HG03565 (cell line): ENCODE data around the gene LPA.
"Not testable (repeated sequence)": the region's sequence is repeated elsewhere in the genome, so short reads cannot be mapped to it uniquely, and the experiment has no call there.

Experiments used
- ATAC-seq: cut with Tn5 transposase; IDR thresholded peaks from one replicate; pipeline ENCODE4 v1.9.1; 2021; ENCODE audit warnings: mild to moderate bottlenecking, moderate library complexity; ENCODE audit not compliant: unreplicated experiment

Gene LPA

GRCh38 chr6:160664198-160664597, at the start of gene LPA:
Gene LPA (minus strand): TSS chr6:160664275. CDS start chr6:160664214, 61 bp downstream.
- ATAC-seq: not testable (repeated sequence)

GRCh38 chr6:160708993-160709392, 44.9 kb upstream of the LPA start:
- not testable (repeated sequence) for ATAC-seq

GRCh38 chr6:160704688-160705087, 40.6 kb upstream of the LPA start:
- not testable (repeated sequence) for ATAC-seq

GRCh38 chr6:160701918-160702680, 38.0 kb upstream of the LPA start, which contains the start of gene PLG:
Gene PLG (plus strand): TSS chr6:160702244. CDS start chr6:160702305, 61 bp downstream.
- ATAC-seq: not testable (repeated sequence)

GRCh38 chr6:160697826-160698225, 33.8 kb upstream of the LPA start:
- no peak for ATAC-seq

GRCh38 chr6:160696884-160697283, 32.8 kb upstream of the LPA start:
- not testable (repeated sequence) for ATAC-seq

- not testable (repeated sequence) for ATAC-seq
Observed at GRCh38 chr6:160695622-160696021, 31.5 kb upstream of the LPA start.

- ATAC-seq: not testable (repeated sequence)
Observed at GRCh38 chr6:160695025-160695424, 30.9 kb upstream of the LPA start.

GRCh38 chr6:160692369-160692959, 28.4 kb upstream of the LPA start:
- ATAC-seq: no peak

GRCh38 chr6:160691617-160692016, 27.5 kb upstream of the LPA start:
- no peak for ATAC-seq

- ATAC-seq: no peak
Observed at GRCh38 chr6:160690458-160690857, 26.4 kb upstream of the LPA start.

GRCh38 chr6:160685762-160686450, 21.8 kb upstream of the LPA start:
- no peak for ATAC-seq

GRCh38 chr6:160685101-160685761, 21.2 kb upstream of the LPA start:
- ATAC-seq: not testable (repeated sequence)

- ATAC-seq: no peak
Observed at GRCh38 chr6:160679402-160679769, 15.3 kb upstream of the LPA start.

- no peak for ATAC-seq
Observed at GRCh38 chr6:160678744-160679401, 14.8 kb upstream of the LPA start.

GRCh38 chr6:160678230-160678629, 14.2 kb upstream of the LPA start:
- no peak for ATAC-seq

GRCh38 chr6:160676418-160676817, 12.3 kb upstream of the LPA start:
- not testable (repeated sequence) for ATAC-seq

GRCh38 chr6:160668589-160668988, 4.5 kb upstream of the LPA start:
- ATAC-seq: no peak

GRCh38 chr6:160667639-160668481, 3.8 kb upstream of the LPA start:
- peak; percentile 92 for ATAC-seq

GRCh38 chr6:160662842-160663241, 1.2 kb downstream of the LPA start:
- ATAC-seq: no peak
